Measurements from ENCODE around the gene CLIC2. TPM values are rescaled to one million over a fixed set of nuclear protein-coding genes. Genes with fewer than 3 reads are reported as not detected.

CLIC2 gene
- total and polyA plus RNA-seq, 3 experiments from 2014 or later: 0.21 to 0.80 (median 0.26) TPM

- H3K27me3 ChIP-seq (ENCODE audit: insufficient read depth, low read length, poor library complexity, severe bottlenecking): no peaks in the 10 kb centered on the region
- ChIA-PET POLR2A (no interaction called here), CTCF (interaction anchor here (1.2 kb wide), 1 partner anchor 14 kb away, joined by 3 read pairs; no protein-coding TSS in a partner anchor)
- H3K4me3 Mint-ChIP-seq: no peak overlapping the region
- no peak for DNase-seq
- no peaks in the 10 kb centered on the region for H3K9me3 ChIP-seq (ENCODE audit: low read length)
- no peak overlapping the region for H3K27ac ChIP-seq (ENCODE audit: low read depth, low read length)
- H3K4me1 ChIP-seq (ENCODE audit: insufficient read depth, low read length): no peaks in the 10 kb centered on the region
- H3K9me3 Mint-ChIP-seq: no peaks in the 10 kb centered on the region
- no peaks in the 10 kb centered on the region for H3K36me3 ChIP-seq (ENCODE audit: insufficient read depth, low read length)
- H3K27me3 Mint-ChIP-seq: peaks cover 0 to 1% of the 10 kb centered on the region in 2 donors
- no peak overlapping the region for H3K4me3 ChIP-seq (ENCODE audit: low read length)
- peaks cover 0 to 4% (median 0%) of the 10 kb centered on the region in 3 donors for H3K36me3 Mint-ChIP-seq
- no peak overlapping the region for H3K27ac Mint-ChIP-seq
- H3K4me1 Mint-ChIP-seq: no peaks in the 10 kb centered on the region
Observed at GRCh38 chrX:155247497-155247896, 86.9 kb downstream of the CLIC2 start.

- Histone ChIP-seq H3K27me3 (ENCODE audit: insufficient read depth, low read length, poor library complexity, severe bottlenecking) (no peaks in the 10 kb centered on the region), H3K36me3 (ENCODE audit: insufficient read depth, low read length) (no peaks in the 10 kb centered on the region), H3K9me3 (ENCODE audit: low read length) (no peaks in the 10 kb centered on the region), H3K4me3 (ENCODE audit: low read length) (no peak overlapping the region), H3K4me1 (ENCODE audit: insufficient read depth, low read length) (no peaks in the 10 kb centered on the region), H3K27ac (ENCODE audit: low read depth, low read length) (no peak overlapping the region)
- Mint-ChIP-seq H3K27ac (peak overlapping the region in 2 of 8 donors; percentile 2 to 25), H3K4me3 (no peak overlapping the region), H3K4me1 (no peaks in the 10 kb centered on the region), H3K27me3 (peaks cover 0 to 1% of the 10 kb centered on the region in 2 donors), H3K9me3 (no peaks in the 10 kb centered on the region), H3K36me3 (peaks cover 0 to 4% (median 0%) of the 10 kb centered on the region in 3 donors)
- no peak for DNase-seq
- POLR2A ChIA-PET: no interaction called here
- CTCF ChIA-PET: interaction anchor here (1.2 kb wide), 1 partner anchor 13 kb away, joined by 3 read pairs; no protein-coding TSS in a partner anchor
Observed at GRCh38 chrX:155246748-155247147, 87.7 kb downstream of the CLIC2 start.

- Histone ChIP-seq H3K27ac (ENCODE audit: low read depth, low read length) (no peak overlapping the region), H3K4me3 (ENCODE audit: low read length) (no peak overlapping the region), H3K4me1 (ENCODE audit: insufficient read depth, low read length) (no peaks in the 10 kb centered on the region), H3K9me3 (ENCODE audit: low read length) (no peaks in the 10 kb centered on the region), H3K27me3 (ENCODE audit: insufficient read depth, low read length, poor library complexity, severe bottlenecking) (no peaks in the 10 kb centered on the region), H3K36me3 (ENCODE audit: insufficient read depth, low read length) (peaks cover 6% of the 10 kb centered on the region)
- no peaks in the 10 kb centered on the region for H3K4me1 Mint-ChIP-seq
- CTCF ChIA-PET: no interaction called here
- no peak overlapping the region for H3K27ac Mint-ChIP-seq
- no peaks in the 10 kb centered on the region for H3K9me3 Mint-ChIP-seq
- no peak for DNase-seq
- no peak overlapping the region for H3K4me3 Mint-ChIP-seq
- peaks cover 0 to 28% (median 4%) of the 10 kb centered on the region in 3 donors for H3K36me3 Mint-ChIP-seq
- POLR2A ChIA-PET: no interaction called here
- H3K27me3 Mint-ChIP-seq: no peaks in the 10 kb centered on the region
Observed at GRCh38 chrX:155242300-155242699, 92.1 kb downstream of the CLIC2 start.

GRCh38 chrX:155237719-155238118 is 96.7 kb downstream of the CLIC2 start:
- Histone ChIP-seq H3K9me3 (ENCODE audit: low read length) (no peaks in the 10 kb centered on the region), H3K27ac (ENCODE audit: low read depth, low read length) (no peak overlapping the region), H3K4me3 (ENCODE audit: low read length) (no peak overlapping the region), H3K4me1 (ENCODE audit: insufficient read depth, low read length) (no peaks in the 10 kb centered on the region), H3K36me3 (ENCODE audit: insufficient read depth, low read length) (peaks cover 19% of the 10 kb centered on the region), H3K27me3 (ENCODE audit: insufficient read depth, low read length, poor library complexity, severe bottlenecking) (no peaks in the 10 kb centered on the region)
- peak overlapping the region in 2 of 8 donors; percentile 26 to 43 for H3K27ac Mint-ChIP-seq
- ChIA-PET POLR2A (no interaction called here), CTCF (no interaction called here)
- no peaks in the 10 kb centered on the region for H3K9me3 Mint-ChIP-seq
- H3K36me3 Mint-ChIP-seq: peaks cover 0 to 59% (median 2%) of the 10 kb centered on the region in 3 donors
- peaks cover 0 to 4% (median 3%) of the 10 kb centered on the region in 3 donors for H3K4me1 Mint-ChIP-seq
- no peaks in the 10 kb centered on the region for H3K27me3 Mint-ChIP-seq
- H3K4me3 Mint-ChIP-seq: no peak overlapping the region
- DNase-seq: no peak

GRCh38 chrX:155235891-155236290 is 98.5 kb downstream of the CLIC2 start:
- H3K27ac Mint-ChIP-seq: no peak overlapping the region
- ChIA-PET CTCF (no interaction called here), POLR2A (no interaction called here)
- peaks cover 0 to 10% (median 8%) of the 10 kb centered on the region in 3 donors for H3K4me1 Mint-ChIP-seq
- no peak overlapping the region for H3K4me3 ChIP-seq (ENCODE audit: low read length)
- no peaks in the 10 kb centered on the region for H3K27me3 ChIP-seq (ENCODE audit: insufficient read depth, low read length, poor library complexity, severe bottlenecking)
- H3K4me1 ChIP-seq (ENCODE audit: insufficient read depth, low read length): no peaks in the 10 kb centered on the region
- H3K36me3 ChIP-seq (ENCODE audit: insufficient read depth, low read length): peaks cover 19% of the 10 kb centered on the region
- no peaks in the 10 kb centered on the region for H3K9me3 ChIP-seq (ENCODE audit: low read length)
- H3K36me3 Mint-ChIP-seq: peaks cover 0 to 68% (median 4%) of the 10 kb centered on the region in 3 donors
- no peaks in the 10 kb centered on the region for H3K9me3 Mint-ChIP-seq
- no peak overlapping the region for H3K4me3 Mint-ChIP-seq
- H3K27ac ChIP-seq (ENCODE audit: low read depth, low read length): no peak overlapping the region
- no peak for DNase-seq
- H3K27me3 Mint-ChIP-seq: no peaks in the 10 kb centered on the region

GRCh38 chrX:155231163-155231562 is 103.3 kb downstream of the CLIC2 start:
- peak overlapping the region in 2 of 8 donors; percentile 14 to 88 for H3K27ac Mint-ChIP-seq

More at GRCh38 chrX:155231163-155231562, 103.3 kb downstream of the CLIC2 start:
- no peak overlapping the region for H3K4me3 ChIP-seq (ENCODE audit: low read length)
- no peaks in the 10 kb centered on the region for H3K4me1 ChIP-seq (ENCODE audit: insufficient read depth, low read length)
- DNase-seq: no peak
- Mint-ChIP-seq H3K27me3 (no peaks in the 10 kb centered on the region), H3K4me1 (peaks cover 9 to 34% (median 10%) of the 10 kb centered on the region in 3 donors), H3K4me3 (no peak overlapping the region), H3K9me3 (no peaks in the 10 kb centered on the region), H3K36me3 (peaks cover 0 to 75% (median 10%) of the 10 kb centered on the region in 3 donors)
- peaks cover 16% of the 10 kb centered on the region for H3K36me3 ChIP-seq (ENCODE audit: insufficient read depth, low read length)
- no peaks in the 10 kb centered on the region for H3K9me3 ChIP-seq (ENCODE audit: low read length)
- CTCF ChIA-PET: no interaction called here
- H3K27me3 ChIP-seq (ENCODE audit: insufficient read depth, low read length, poor library complexity, severe bottlenecking): no peaks in the 10 kb centered on the region
- H3K27ac ChIP-seq (ENCODE audit: low read depth, low read length): no peak overlapping the region
- POLR2A ChIA-PET: no interaction called here

Other genes starting within 250 kb of the CLIC2 start
- 10 to 100 TPM; 80.1 to 86.3 TPM for gene VBP1, start 118.2 kb downstream of the CLIC2 start, total RNA-seq
- 78.9 TPM for gene VBP1, start 118.2 kb downstream of the CLIC2 start, polyA plus RNA-seq
- 10 to 100 TPM; 12.0 to 12.5 TPM for gene RAB39B, start 70.1 kb downstream of the CLIC2 start, total RNA-seq
- gene RAB39B, start 70.1 kb downstream of the CLIC2 start, polyA plus RNA-seq: 7.2 TPM
- not detected for gene F8A2, start 47.5 kb upstream of the CLIC2 start, total RNA-seq
- gene F8A2, start 47.5 kb upstream of the CLIC2 start, polyA plus RNA-seq: not detected
- gene F8A3, start 124.0 kb upstream of the CLIC2 start, total RNA-seq: 10 to 100 TPM; 11.2 to 13.2 TPM
- 9.2 TPM for gene F8A3, start 124.0 kb upstream of the CLIC2 start, polyA plus RNA-seq

Data from CD8-positive, alpha-beta memory T cell (primary cell).